Subcutaneous adipose tissue (tissue), 4 donors: Measurements from ENCODE around the gene ITGA5. TPM values are rescaled to one million over a fixed set of nuclear protein-coding genes. Genes with fewer than 3 reads are reported as not detected.

Source experiments
- CTCF ChIP-seq: fragments of 450-650 bp; IDR thresholded peaks from one replicate; pipeline ENCODE4 v1.5.1; 2016; ENCODE audit warnings: low read depth, mild to moderate bottlenecking, control low read depth, antibody characterized with exemption, moderate library complexity
- total RNA-seq, 4 donors: library from RNA; depleted of rRNA; stranded (reverse); fragments of >200 nt; gene quantifications; one replicate each; pipeline ENCODE4 v1.1.0, GENCODE V29; 2016

Gene ITGA5
- total RNA-seq, 4 donors from 2014 or later: 81.5 to 150 (median 109) TPM

- no peak for TF ChIP-seq CTCF
Observed at GRCh38 chr12:54381136-54381535, 37.9 kb downstream of the ITGA5 start.

- no peak for TF ChIP-seq CTCF
Observed at GRCh38 chr12:54379398-54380201, 39.5 kb downstream of the ITGA5 start.

DNA sequence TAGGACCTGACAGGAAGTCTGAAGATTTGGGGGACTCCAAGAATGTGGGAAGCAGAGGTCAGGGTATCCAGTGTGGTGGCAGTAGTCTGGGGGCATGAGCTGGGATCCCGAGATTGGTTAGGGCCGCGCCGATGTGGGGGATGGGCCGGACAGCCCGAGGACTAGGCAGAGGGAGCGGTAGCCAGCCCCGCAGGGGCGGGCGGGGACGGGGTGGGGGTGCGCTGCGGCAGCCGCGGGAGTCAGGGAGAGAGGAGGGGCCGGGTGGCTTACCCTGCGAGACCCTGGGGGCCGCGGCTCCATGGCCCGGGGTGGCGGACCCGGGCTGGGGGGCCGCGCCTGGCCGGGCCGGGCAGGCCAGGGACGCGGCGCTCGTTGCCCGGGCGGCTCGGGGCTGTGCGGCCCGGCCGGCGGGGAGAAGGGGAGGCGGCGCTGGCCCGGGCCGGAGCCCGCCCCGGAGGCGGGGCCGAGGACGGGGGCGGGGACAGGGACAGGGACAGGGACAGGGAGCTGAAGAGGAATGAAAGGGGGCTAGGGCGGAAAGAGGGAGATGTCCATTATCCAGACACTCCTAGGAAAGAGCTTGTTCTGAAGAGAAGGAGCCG, 40.2 kb downstream of the ITGA5 start:
- TF ChIP-seq CTCF: no peak

GRCh38 chr12:54377797-54378515, 41.1 kb downstream of the ITGA5 start:
- no peak for TF ChIP-seq CTCF

- no peak for TF ChIP-seq CTCF
Observed at GRCh38 chr12:54377007-54377406, 42.1 kb downstream of the ITGA5 start.

GRCh38 chr12:54376596-54376995, 42.5 kb downstream of the ITGA5 start:
- no peak for TF ChIP-seq CTCF

GRCh38 chr12:54375259-54375579, 43.8 kb downstream of the ITGA5 start:
- no peak for TF ChIP-seq CTCF
